ENCODE results near the gene GJD3. TPM values are rescaled to one million over a fixed set of nuclear protein-coding genes. Genes with fewer than 3 reads are reported as not detected.

GJD3 gene
- polyA plus RNA-seq, 1 donor from 2014 or later = not detected

DNA sequence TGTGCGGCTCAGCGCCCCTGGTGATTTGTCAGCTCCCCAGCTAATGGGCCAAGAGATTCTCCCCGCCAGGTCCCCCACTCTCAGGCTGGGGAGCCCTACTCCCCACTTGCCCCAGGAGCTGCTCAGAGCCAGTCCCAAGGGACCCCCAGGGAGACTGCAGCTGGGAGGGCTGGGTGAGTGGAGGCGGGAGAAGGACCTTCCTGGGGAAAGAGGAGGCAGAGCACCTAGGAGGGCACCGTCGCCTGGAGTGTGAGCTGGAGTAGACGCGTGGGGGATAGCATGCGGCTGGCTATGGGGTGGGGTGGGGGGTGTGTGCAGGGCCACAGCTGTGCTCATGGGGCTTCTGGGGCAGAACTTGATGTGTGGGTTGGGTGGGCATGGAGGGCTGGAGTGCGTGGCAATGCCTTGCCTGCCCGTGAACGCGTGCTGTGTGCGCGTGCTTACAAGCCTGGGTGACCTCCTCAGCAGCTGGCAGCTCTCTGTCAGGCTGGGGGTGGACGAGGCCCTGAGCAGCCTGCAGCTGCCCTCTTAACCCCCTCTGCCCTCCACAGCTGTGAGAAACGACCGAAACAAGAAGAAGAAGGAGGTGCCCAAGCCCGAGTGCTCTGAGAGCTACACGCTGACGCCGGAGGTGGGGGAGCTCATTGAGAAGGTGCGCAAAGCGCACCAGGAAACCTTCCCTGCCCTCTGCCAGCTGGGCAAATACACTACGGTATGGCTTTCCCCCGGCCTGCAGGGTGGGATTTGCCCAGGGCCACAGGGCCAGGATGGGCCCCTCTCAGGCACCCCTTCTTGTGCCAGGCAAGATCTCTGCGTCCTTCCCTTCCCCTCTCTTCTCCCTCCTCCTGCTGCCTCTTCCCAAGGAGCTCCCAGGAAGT, 12.9 kb downstream of the GJD3 start:
- Mint-ChIP-seq H3K4me3 (no peak overlapping the region), H3K9me3 (no peaks in the 10 kb centered on the region), H3K27ac (no peak overlapping the region), H3K27me3 (no peaks in the 10 kb centered on the region), H3K36me3 (peaks cover 5% of the 10 kb centered on the region), H3K4me1 (peaks cover 7 to 29% (median 28%) of the 10 kb centered on the region in 3 donors)

DNA sequence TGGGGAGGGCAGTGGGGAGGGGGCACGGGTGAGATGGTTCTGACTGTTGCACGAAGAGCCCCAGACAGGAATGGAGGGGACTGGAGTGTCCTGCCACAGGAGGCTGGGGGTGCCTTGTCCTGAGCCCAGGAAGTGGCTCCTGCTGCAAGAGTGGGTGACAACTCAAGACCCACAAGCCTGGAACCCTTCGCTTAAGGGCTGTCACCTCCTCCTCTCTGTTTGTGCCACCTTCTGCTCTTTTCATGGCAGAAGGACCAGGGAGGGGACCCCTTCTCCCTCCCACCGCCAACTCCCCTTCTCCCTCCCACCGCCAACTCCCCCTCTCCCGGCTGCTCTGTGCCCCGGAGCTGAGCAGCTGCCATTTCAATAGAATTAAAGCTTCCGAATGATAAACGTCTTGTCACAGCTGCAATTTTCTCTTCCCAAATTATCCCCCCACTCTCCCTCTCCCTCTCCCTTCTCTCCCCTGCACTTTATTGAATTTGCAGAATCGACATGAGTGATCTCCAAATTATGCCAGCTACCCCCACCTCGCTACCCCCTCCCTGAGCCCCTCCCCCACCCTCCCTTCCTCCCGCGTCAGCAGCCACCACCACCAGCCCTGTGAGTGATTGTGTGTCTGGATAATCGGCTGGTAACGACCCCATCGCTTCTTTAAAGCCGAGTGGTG, 13.7 kb downstream of the GJD3 start:
- no peaks in the 10 kb centered on the region for H3K9me3 Mint-ChIP-seq
- H3K36me3 Mint-ChIP-seq = peaks cover 5% of the 10 kb centered on the region
- no peaks in the 10 kb centered on the region for H3K27me3 Mint-ChIP-seq
- peaks cover 7 to 33% (median 32%) of the 10 kb centered on the region in 3 donors for H3K4me1 Mint-ChIP-seq
- H3K4me3 Mint-ChIP-seq = no peak overlapping the region
- H3K27ac Mint-ChIP-seq = peak overlapping the region in 1 of 3 donors; percentile 35

DNA sequence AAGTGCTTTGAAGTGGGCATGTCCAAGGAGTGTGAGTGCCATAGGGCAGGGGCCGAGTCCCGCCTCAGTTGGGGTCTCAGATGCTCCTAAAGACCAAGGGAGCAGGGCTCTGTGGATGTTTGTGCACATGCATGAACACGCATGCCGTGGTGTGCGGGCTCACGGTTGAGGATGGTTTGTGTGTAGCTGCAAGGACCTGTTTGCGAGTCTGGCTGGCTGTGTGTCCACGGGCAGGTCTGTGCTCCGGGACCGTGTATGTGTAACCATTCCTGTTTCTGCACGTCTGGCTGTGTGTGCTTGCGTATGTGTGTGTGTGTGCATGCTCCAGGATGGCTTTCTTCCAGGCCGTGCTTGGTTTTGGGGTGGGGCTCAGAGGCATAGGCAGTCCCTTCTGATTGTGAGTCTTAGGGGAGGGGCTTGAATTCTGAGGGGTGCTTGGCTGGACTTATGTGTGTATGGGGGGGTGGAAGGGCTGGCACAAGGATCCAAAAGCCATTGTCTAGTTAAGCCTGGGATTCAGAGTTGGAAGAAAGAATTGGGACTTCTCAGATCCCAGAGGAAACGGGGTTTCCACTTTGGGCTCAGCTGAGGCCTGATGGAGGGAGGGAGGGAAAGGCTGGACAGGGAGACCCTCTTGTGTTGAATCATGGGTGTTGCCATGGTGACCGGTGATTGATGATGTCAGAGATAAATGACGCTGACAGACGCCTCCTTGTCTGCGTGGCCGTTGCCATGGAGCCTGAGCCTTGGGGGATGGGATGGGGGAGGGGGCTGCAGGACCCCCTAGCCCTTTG, 14.4 kb downstream of the GJD3 start:
- Mint-ChIP-seq H3K36me3 (peaks cover 5% of the 10 kb centered on the region), H3K4me1 (peaks cover 7 to 33% (median 32%) of the 10 kb centered on the region in 3 donors), H3K4me3 (no peak overlapping the region)

DNA sequence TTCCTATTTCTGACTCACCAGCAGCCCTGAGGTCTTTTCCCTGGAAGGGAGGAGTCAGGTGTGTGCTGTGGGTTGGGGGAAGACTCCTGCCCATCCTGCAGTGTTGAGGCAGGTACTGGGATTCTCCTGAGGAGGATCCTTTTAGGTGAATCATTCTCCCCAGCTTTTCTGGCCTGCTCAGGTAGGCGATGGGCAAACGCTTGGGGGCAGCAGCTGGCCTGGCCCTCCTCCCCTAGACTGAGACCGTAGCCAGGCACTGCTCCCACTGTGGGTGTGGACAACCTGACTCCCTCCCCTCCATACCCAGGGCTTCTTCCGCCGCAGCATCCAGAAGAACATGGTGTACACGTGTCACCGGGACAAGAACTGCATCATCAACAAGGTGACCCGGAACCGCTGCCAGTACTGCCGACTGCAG, 15.1 kb downstream of the GJD3 start:
- no peaks in the 10 kb centered on the region for H3K9me3 Mint-ChIP-seq
- H3K36me3 Mint-ChIP-seq = peaks cover 5% of the 10 kb centered on the region
- no peak overlapping the region for H3K4me3 Mint-ChIP-seq
- no peaks in the 10 kb centered on the region for H3K27me3 Mint-ChIP-seq
- peak overlapping the region; percentile 44 to 86 (median 53) for H3K27ac Mint-ChIP-seq
- H3K4me1 Mint-ChIP-seq = peaks cover 11 to 38% (median 34%) of the 10 kb centered on the region in 3 donors

More for the DNA sequence above, 14.4 kb downstream of the GJD3 start:
- Mint-ChIP-seq H3K27ac (peak overlapping the region in 1 of 3 donors; percentile 35), H3K27me3 (no peaks in the 10 kb centered on the region), H3K9me3 (no peaks in the 10 kb centered on the region)

DNA sequence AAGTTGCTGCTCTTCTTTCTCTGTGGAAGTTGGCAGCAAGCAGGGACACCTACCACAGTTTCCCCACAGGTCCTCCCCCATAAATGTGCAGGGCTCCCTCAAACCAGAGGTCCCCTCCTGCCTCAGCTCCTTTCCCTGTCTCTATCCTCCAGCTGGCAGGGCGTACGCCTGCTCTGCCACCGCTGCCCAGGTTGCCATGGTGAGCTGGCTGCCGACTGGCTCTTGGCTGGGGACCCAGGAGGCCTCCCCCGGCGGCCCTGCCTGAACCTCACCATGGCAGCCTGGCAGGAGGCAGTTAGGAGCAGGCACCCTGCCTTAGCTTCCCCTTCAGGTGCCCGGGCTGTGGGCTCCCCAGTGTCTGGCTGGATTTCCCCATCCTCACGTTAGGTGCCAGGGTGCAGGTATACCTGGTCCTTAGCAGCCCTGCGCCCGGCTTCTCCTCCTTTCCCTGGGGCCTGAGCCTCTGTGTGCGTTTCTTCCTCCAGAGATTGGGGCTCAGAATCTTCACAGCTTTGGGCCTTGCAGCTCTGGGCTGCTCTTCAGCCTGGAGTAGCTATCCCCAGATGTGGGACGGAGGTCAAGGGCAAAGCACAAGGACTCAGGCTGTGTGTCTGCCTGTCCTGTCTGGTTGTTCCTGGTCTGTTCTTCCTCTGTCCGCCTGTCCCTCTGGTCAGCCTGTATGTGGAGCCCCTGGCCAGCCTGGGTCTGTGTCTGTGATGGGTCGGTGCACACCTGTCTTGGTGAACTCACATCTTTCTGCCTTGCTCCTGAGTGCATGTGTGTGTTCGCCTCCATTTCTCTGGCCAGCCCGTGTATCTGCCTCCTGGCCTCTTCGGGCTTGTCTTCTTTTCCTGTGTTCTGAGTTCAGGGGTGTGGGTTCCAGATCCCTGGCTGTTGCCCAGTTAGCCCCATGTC, 15.7 kb downstream of the GJD3 start:
- Mint-ChIP-seq H3K36me3 (peaks cover 5% of the 10 kb centered on the region), H3K27me3 (no peaks in the 10 kb centered on the region), H3K27ac (peak overlapping the region; percentile 44 to 86 (median 53)), H3K9me3 (no peaks in the 10 kb centered on the region), H3K4me3 (peak overlapping the region in 1 of 4 donors; percentile 55), H3K4me1 (peaks cover 15 to 43% (median 41%) of the 10 kb centered on the region in 3 donors)

DNA sequence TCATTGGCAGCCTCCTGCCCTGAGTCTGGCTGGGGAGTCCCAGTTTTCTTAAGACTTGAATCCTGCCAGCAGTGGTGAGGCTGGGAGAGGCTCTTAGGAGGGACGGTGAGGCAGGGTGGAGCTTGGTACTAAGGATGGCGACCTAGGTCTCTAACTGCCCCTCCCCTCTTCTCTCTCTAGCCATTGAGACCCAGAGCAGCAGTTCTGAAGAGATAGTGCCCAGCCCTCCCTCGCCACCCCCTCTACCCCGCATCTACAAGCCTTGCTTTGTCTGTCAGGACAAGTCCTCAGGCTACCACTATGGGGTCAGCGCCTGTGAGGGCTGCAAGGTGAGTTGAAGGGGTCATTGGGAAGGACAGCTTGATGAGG, 16.4 kb downstream of the GJD3 start:
- H3K27ac Mint-ChIP-seq = peak overlapping the region; percentile 16 to 63 (median 44)
- H3K36me3 Mint-ChIP-seq = peaks cover 5% of the 10 kb centered on the region
- H3K4me3 Mint-ChIP-seq = peak overlapping the region in 1 of 4 donors; percentile 55
- no peaks in the 10 kb centered on the region for H3K27me3 Mint-ChIP-seq
- H3K4me1 Mint-ChIP-seq = peaks cover 18 to 47% (median 46%) of the 10 kb centered on the region in 3 donors
- H3K9me3 Mint-ChIP-seq = no peaks in the 10 kb centered on the region

DNA sequence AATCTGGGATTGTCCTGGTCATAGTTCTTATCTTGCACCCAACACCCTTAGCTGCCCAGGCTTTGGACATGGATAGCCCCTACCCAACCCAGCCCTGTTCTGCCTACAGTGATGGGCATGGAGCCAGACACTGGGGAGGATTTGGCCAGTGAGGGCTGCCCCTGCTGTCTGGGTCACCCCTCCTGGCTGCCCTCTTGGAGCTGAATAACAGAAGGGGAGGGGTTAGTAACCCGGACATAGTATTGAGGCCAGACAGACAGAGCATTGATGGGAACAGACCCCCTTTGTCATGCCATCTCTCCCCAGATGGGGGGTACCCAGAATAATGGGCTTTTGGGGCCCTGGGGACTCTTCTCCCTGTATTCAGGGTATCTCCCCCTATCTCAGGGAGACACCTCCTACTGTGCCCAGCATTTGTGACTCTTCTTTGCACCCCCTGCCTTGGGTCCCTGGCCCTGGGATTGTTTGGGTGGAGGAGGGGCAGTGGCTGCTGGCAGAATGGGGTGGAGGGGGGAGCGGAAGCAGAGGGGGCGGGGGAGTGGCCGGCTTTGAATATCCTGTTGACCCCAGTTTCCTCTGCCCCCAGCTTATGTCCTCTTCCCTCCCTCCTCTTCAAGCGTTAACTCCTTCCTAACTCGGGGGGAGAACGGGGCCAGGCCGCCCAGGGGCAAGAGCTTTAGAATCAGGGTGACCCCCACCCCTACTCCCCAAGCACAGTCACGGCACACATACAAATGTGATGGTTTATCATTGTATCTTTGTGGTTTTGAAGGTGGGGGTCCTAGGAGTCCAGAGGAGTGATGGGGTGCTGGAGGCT, 17.0 kb downstream of the GJD3 start:
- peaks cover 4% of the 10 kb centered on the region for H3K36me3 Mint-ChIP-seq
- H3K27ac Mint-ChIP-seq = peak overlapping the region; percentile 44 to 89 (median 63)
- H3K4me3 Mint-ChIP-seq = peak overlapping the region in 3 of 4 donors; percentile 28 to 58 (median 55)
- H3K27me3 Mint-ChIP-seq = no peaks in the 10 kb centered on the region
- H3K4me1 Mint-ChIP-seq = peaks cover 18 to 47% (median 46%) of the 10 kb centered on the region in 3 donors
- no peaks in the 10 kb centered on the region for H3K9me3 Mint-ChIP-seq

DNA sequence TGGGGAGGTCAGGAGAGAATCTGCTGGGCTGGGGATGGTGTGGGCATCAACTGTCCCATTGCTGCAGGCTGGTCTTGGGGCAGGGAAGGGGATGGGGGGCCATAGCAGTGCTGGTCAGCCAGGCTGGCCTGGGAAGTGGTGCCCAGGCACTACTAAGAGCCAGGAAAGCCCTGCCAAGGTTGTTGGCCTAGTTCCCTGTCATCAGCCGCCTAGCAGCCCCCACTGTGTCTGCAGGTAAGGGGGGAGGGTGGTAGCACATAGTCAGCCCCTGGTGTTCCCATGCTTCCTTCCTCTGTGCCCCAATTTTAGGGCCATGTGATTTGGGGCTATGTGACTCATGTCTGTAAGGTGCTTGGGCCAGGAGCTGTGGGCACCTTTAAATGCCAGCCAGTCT, 17.8 kb downstream of the GJD3 start:
- Mint-ChIP-seq H3K27me3 (no peaks in the 10 kb centered on the region), H3K9me3 (no peaks in the 10 kb centered on the region), H3K4me1 (peaks cover 17 to 44% (median 41%) of the 10 kb centered on the region in 3 donors), H3K36me3 (peaks cover 3% of the 10 kb centered on the region), H3K27ac (peak overlapping the region; percentile 76 to 89 (median 86)), H3K4me3 (peak overlapping the region in 3 of 4 donors; percentile 28 to 50 (median 44))

DNA sequence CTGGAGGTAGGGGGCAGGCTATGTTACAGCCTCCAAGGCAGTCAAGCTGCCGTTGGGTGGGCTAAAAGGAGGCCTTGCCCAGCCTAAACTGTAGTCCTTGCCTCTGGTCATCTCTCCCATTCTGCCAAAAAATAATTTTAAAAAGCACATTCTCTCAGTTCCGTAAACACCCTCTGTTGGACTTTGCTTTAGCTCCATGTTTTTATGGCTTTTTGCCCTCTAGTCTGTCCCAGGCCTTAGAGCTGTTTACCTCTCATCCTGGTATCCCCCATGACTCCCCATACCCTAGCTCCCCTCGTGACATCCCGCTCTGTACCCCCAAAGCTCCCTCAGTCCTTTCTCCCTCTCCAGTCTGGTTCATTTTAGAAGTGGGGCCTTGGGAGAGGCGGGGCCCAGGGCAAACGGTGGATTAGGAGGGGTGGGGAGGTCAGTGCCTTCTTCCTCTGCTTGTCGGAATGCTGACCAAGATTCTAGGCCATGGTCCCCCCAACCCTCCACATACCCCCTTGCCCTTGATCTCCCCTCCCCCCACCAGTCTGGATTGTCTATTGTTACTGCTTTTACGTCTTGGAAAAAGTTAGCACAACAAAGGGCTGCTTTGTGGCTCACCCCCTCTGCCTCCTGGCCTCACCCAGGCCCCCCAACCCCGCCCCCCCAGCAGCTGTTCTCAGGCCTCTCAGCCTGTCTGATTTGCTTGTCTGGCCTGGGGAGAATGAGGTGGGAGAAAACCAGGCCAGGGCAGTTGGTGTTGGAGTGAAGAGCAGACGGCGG, 18.4 kb downstream of the GJD3 start:
- Mint-ChIP-seq H3K36me3 (peaks cover 3% of the 10 kb centered on the region), H3K4me3 (peak overlapping the region in 2 of 4 donors; percentile 41 to 50), H3K9me3 (no peaks in the 10 kb centered on the region), H3K27me3 (no peaks in the 10 kb centered on the region), H3K27ac (peak overlapping the region; percentile 23 to 93 (median 76)), H3K4me1 (peaks cover 19 to 42% (median 40%) of the 10 kb centered on the region in 3 donors)

DNA sequence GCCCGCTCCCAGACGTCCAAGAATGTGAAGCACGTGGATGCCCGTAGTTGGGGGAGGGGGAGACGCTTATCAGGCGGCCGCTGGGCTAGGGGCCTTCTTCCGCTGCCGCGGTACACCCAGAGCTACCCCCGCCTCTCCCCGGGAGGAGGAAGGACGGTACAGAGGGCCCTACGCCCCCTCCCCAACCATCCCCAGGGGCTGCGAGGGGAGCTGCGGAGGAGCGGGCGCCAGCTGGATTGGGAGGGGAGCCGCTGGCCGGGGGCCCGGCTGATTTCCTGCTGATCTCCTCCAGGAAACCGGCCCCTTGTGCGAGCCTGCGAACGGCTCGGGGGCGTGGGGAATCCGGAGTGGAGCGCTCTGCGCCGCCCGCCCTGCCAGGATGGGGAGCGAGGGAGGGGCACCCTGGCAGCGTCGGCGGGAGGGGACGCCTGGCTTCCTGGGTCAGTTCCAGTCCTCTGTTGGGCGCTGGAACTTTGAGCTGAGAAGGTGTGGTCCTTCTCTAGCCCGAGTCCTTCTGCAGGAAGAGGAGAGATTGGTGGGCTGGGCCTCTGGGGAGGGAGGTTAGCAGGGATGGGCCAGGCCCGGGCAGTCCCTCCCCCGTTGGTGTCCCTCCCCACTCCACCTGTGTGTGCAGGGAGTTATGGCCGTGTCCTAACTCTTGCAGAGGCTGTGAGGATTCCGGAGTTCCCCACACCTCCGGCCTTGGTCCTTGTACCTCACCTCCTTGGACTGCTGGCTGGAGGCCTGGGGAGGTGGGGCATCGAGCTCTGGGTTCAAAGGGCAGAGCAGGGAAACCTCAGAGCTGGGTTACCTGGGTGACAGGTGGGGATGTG, 19.2 kb downstream of the GJD3 start:
- Mint-ChIP-seq H3K27me3 (no peaks in the 10 kb centered on the region), H3K27ac (peak overlapping the region; percentile 86 to 93 (median 93)), H3K4me3 (peak overlapping the region; percentile 44 to 85 (median 78)), H3K4me1 (peaks cover 25 to 48% (median 46%) of the 10 kb centered on the region in 3 donors), H3K36me3 (peaks cover 3% of the 10 kb centered on the region), H3K9me3 (no peaks in the 10 kb centered on the region)

DNA sequence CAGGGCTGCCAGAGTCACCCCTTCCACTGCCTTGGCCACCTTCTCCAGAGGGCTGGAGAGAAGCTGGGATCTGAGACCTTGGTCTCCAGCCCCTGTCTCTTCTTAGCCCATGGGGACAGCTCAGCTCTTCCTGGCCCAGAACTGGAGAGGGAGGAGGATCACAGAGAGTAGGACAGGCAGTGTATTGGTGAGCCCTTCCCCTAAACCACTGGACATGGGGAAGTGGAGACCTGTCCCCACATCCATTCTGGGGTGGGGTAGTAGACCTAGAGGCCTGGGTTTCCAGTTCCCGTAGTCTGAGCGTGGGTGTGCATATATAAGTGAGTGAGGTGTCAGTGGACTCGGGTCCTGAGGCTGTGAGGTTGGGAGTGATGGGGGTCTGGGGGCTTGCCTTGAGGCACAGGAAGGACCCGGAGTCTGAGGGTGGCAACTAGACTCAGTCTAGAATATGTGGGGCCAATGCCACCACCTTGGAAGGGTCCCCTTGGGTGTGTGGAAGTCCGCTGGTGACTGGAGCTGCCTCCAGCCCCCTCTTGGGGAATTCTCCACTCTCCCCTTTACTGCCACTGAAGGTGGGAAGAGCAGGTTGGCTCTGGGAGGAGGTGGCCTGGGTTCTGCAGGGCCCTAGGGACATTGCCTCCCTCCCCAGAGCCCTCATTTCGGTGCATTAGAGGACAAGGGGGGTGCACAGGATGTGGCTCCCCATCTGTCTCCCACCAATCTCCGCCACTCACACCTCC, 19.9 kb downstream of the GJD3 start:
- Mint-ChIP-seq H3K4me1 (peaks cover 31 to 54% (median 53%) of the 10 kb centered on the region in 3 donors), H3K4me3 (peak overlapping the region; percentile 44 to 85 (median 78)), H3K27ac (peak overlapping the region; percentile 86 to 93 (median 93)), H3K27me3 (no peaks in the 10 kb centered on the region), H3K36me3 (peaks cover 3% of the 10 kb centered on the region), H3K9me3 (no peaks in the 10 kb centered on the region)
